SK-N-SH treated with all-trans-retinoic acid at 6 μM for 48 hours (cell line): Measurements from ENCODE around the gene MRPL57.
"Not testable (repeated sequence)": the region's sequence is repeated elsewhere in the genome, so short reads cannot be mapped to it uniquely, and the experiment has no call there.

ENCODE experiments used
- ATAC-seq: fragments of 200-7000 bp; cut with Tn5 transposase; 3 replicates; pipeline ENCODE4 v1.9.1; 2020; ENCODE audit warnings: mild to moderate bottlenecking, moderate library complexity
- ARNTL ChIP-seq: fragments of 450-650 bp; formaldehyde crosslinking; IDR thresholded peaks from 2 replicates; pipeline ENCODE4 v1.5.0; 2020; ENCODE audit warnings: low read depth, mild to moderate bottlenecking, moderate library complexity, borderline replicate concordance
- BACH2 ChIP-seq: fragments of 250-450 bp; sonication (Bioruptor Pico); IDR thresholded peaks from 2 replicates; pipeline ENCODE4 v1.9.0; 2021; ENCODE audit warnings: mild to moderate bottlenecking, borderline replicate concordance
- CSDC2 ChIP-seq: fragments of 250-450 bp; sonication (Bioruptor Pico); IDR thresholded peaks from 2 replicates; pipeline ENCODE4 v1.5.0; 2020; ENCODE audit warnings: mild to moderate bottlenecking, moderate library complexity
- CSRNP3 ChIP-seq: fragments of 250-450 bp; sonication (Bioruptor Pico); IDR thresholded peaks from 2 replicates; pipeline ENCODE4 v1.5.1; 2021; ENCODE audit warnings: mild to moderate bottlenecking, moderate library complexity
- GLIS3 ChIP-seq: fragments of 250-450 bp; sonication (Bioruptor Pico); IDR thresholded peaks from 2 replicates; pipeline ENCODE4 v1.5.0; 2020; ENCODE audit warnings: mild to moderate bottlenecking, moderate library complexity
- ISL1 ChIP-seq: fragments of 250-450 bp; sonication (Bioruptor Pico); IDR thresholded peaks from 2 replicates; pipeline ENCODE4 v2.1.2; 2022; ENCODE audit warnings: mild to moderate bottlenecking, moderate library complexity
- OSR1 ChIP-seq: fragments of 250-450 bp; sonication (Bioruptor Pico); IDR thresholded peaks from 2 replicates; pipeline ENCODE4 v1.8.0; 2022; ENCODE audit warnings: moderate library complexity, mild to moderate bottlenecking, inconsistent platforms
- PATZ1 ChIP-seq: fragments of 250-450 bp; sonication (Bioruptor Pico); IDR thresholded peaks from 2 replicates; pipeline ENCODE4 v1.8.0; 2020; ENCODE audit warnings: mild to moderate bottlenecking, moderate library complexity, borderline replicate concordance
- POU6F1 ChIP-seq: fragments of 250-450 bp; sonication (Bioruptor Pico); IDR thresholded peaks from 2 replicates; pipeline ENCODE4 v1.8.0; 2021; ENCODE audit warnings: low read depth, mild to moderate bottlenecking, moderate library complexity, borderline replicate concordance
- PPARA ChIP-seq: fragments of 250-450 bp; sonication (Bioruptor Pico); IDR thresholded peaks from 2 replicates; pipeline ENCODE4 v1.5.0; 2020; ENCODE audit warnings: mild to moderate bottlenecking, borderline replicate concordance
- RARB ChIP-seq: fragments of 250-450 bp; sonication (Bioruptor Pico); IDR thresholded peaks from 2 replicates; pipeline ENCODE4 v1.8.0; 2021; ENCODE audit warnings: mild to moderate bottlenecking, moderate library complexity
- SNAI2 ChIP-seq: fragments of 250-450 bp; sonication (Bioruptor Pico); IDR thresholded peaks from 2 replicates; pipeline ENCODE4 v1.5.0; 2020; ENCODE audit warnings: mild to moderate bottlenecking, moderate library complexity
- TCF4 ChIP-seq: fragments of 250-450 bp; sonication (Bioruptor Pico); IDR thresholded peaks from 2 replicates; pipeline ENCODE4 v1.8.0; 2021; ENCODE audit warnings: mild to moderate bottlenecking, moderate library complexity, borderline replicate concordance
- TOX ChIP-seq: fragments of 250-450 bp; sonication (Bioruptor Pico); IDR thresholded peaks from 2 replicates; pipeline ENCODE4 v1.8.0; 2021; ENCODE audit warnings: mild to moderate bottlenecking, moderate library complexity, borderline replicate concordance
- ZC3H10 ChIP-seq: fragments of 250-450 bp; sonication (Bioruptor Pico); IDR thresholded peaks from 2 replicates; pipeline ENCODE4 v1.5.1; 2021; ENCODE audit warnings: mild to moderate bottlenecking, moderate library complexity
- ZFP3 ChIP-seq: fragments of 250-450 bp; sonication (Bioruptor Pico); IDR thresholded peaks from 2 replicates; pipeline ENCODE4 v1.5.0; 2020; ENCODE audit warnings: mild to moderate bottlenecking, moderate library complexity
- ZFP30 ChIP-seq: fragments of 450-650 bp; formaldehyde crosslinking; IDR thresholded peaks from 2 replicates; pipeline ENCODE4 v1.5.0; 2022; ENCODE audit warnings: mild to moderate bottlenecking, moderate library complexity
- ZNF565 ChIP-seq: fragments of 450-650 bp; formaldehyde crosslinking; conservative IDR thresholded peaks from 2 replicates; pipeline ENCODE4 v1.5.0; 2020; ENCODE audit warnings: low read depth, mild to moderate bottlenecking, moderate library complexity
- ZNF70 ChIP-seq: fragments of 450-650 bp; formaldehyde crosslinking; IDR thresholded peaks from 2 replicates; pipeline ENCODE4 v1.5.0; 2020; ENCODE audit warnings: mild to moderate bottlenecking, moderate library complexity
- ZNF8 ChIP-seq: fragments of 450-650 bp; formaldehyde crosslinking; IDR thresholded peaks from 2 replicates; pipeline ENCODE4 v1.5.0; 2020; ENCODE audit warnings: mild to moderate bottlenecking, moderate library complexity
- TF ChIP-seq, protein P1 (sequence below): fragments of 250-450 bp; sonication (Bioruptor Pico); IDR thresholded peaks from 2 replicates; pipeline ENCODE4 v1.5.1; 2020; ENCODE audit warnings: low read depth, mild to moderate bottlenecking, moderate library complexity
- TF ChIP-seq, protein P2 (sequence below): fragments of 250-450 bp; sonication (Bioruptor Pico); IDR thresholded peaks from 2 replicates; pipeline ENCODE4 v1.5.0; 2020; ENCODE audit warnings: mild to moderate bottlenecking, moderate library complexity

The MRPL57 gene

DNA sequence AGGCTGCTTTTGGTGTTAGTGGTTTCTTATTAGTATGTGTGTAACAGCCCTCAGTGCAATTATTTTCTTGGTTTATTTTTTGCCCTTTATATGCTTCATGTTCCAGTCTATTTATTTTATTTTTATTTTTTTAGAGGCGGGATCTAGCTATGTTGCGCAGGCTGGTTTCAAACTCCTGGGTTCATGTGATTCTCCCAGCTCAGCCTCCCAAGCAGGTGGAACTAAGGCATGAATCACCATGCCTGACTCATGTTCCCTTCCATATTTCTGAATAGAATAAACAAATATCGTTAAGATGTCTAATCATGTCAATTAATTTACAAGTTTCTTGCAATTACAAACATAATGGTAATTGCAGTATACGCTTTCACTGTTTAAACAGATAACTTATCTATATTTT lies 11.8 kb upstream of the MRPL57 start:
- TF ChIP-seq OSR1 (CRISPR knock-in tag), result no peak
- no peak for TF ChIP-seq SNAI2 (CRISPR knock-in tag)
- no peak for ATAC-seq

GRCh38 chr13:21165606-21166005 lies 10.9 kb upstream of the MRPL57 start:
- not testable (repeated sequence) for ATAC-seq

- TF ChIP-seq, protein P1, sequence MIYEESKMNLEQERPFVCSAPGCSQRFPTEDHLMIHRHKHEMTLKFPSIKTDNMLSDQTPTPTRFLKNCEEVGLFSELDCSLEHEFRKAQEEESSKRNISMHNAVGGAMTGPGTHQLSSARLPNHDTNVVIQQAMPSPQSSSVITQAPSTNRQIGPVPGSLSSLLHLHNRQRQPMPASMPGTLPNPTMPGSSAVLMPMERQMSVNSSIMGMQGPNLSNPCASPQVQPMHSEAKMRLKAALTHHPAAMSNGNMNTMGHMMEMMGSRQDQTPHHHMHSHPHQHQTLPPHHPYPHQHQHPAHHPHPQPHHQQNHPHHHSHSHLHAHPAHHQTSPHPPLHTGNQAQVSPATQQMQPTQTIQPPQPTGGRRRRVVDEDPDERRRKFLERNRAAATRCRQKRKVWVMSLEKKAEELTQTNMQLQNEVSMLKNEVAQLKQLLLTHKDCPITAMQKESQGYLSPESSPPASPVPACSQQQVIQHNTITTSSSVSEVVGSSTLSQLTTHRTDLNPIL (CRISPR knock-in tag), result no peak
- TF ChIP-seq ZNF70 (no peak), CSRNP3 (CRISPR knock-in tag) (no peak), ZFP3 (CRISPR knock-in tag) (no peak), CSDC2 (CRISPR knock-in tag) (no peak), GLIS3 (no peak), ZNF565 (CRISPR knock-in tag) (no peak), OSR1 (CRISPR knock-in tag) (no peak), BACH2 (CRISPR knock-in tag) (no peak), POU6F1 (no peak), SNAI2 (CRISPR knock-in tag) (no peak), RARB (no peak), PPARA (CRISPR knock-in tag) (no peak), TCF4 (no peak), ISL1 (no peak), ZNF8 (CRISPR knock-in tag) (no peak)
- TF ChIP-seq, protein P2, sequence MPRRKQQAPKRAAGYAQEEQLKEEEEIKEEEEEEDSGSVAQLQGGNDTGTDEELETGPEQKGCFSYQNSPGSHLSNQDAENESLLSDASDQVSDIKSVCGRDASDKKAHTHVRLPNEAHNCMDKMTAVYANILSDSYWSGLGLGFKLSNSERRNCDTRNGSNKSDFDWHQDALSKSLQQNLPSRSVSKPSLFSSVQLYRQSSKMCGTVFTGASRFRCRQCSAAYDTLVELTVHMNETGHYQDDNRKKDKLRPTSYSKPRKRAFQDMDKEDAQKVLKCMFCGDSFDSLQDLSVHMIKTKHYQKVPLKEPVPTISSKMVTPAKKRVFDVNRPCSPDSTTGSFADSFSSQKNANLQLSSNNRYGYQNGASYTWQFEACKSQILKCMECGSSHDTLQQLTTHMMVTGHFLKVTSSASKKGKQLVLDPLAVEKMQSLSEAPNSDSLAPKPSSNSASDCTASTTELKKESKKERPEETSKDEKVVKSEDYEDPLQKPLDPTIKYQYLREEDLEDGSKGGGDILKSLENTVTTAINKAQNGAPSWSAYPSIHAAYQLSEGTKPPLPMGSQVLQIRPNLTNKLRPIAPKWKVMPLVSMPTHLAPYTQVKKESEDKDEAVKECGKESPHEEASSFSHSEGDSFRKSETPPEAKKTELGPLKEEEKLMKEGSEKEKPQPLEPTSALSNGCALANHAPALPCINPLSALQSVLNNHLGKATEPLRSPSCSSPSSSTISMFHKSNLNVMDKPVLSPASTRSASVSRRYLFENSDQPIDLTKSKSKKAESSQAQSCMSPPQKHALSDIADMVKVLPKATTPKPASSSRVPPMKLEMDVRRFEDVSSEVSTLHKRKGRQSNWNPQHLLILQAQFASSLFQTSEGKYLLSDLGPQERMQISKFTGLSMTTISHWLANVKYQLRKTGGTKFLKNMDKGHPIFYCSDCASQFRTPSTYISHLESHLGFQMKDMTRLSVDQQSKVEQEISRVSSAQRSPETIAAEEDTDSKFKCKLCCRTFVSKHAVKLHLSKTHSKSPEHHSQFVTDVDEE (CRISPR knock-in tag), result no peak
- ATAC-seq, result no peak
Measured at GRCh38 chr13:21171420-21171819, 5.0 kb upstream of the MRPL57 start.

DNA sequence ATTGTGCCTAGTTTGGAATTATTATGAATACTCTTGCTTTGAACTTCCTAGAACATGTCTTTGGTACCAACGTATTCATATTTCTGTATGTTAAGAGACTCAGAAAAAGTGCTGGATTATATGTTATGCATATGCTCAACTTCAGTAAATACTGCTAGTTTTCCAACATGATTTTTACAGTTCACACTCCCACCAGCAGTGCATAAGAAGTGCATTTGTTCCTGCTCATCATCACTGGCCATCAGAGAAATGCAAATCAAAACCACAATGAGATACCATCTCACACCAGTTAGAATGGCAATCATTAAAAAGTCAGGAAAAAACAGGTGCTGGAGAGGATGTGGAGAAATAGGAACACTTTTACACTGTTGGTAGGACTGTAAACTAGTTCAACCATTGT lies 2.7 kb upstream of the MRPL57 start:
- ATAC-seq, result not testable (repeated sequence)

GRCh38 chr13:21175656-21176214 lies 723 bp upstream of the MRPL57 start:
- ATAC-seq, result peak; percentile 10; the same call in 2 of the 3 replicates
- TF ChIP-seq ZFP30 (no peak), OSR1 (CRISPR knock-in tag) (no peak), CSRNP3 (CRISPR knock-in tag) (no peak), ARNTL (CRISPR knock-in tag) (no peak), ISL1 (no peak), RARB (no peak), PATZ1 (no peak), TOX (CRISPR knock-in tag) (no peak), ZC3H10 (no peak)
- TF ChIP-seq, protein P2 (CRISPR knock-in tag), result no peak
- TF ChIP-seq, all 23 proteins: peak for 0
